PFSK-1 (cell line): Measurements from ENCODE around the gene FFAR4.

Experiments used
- FOXP2 ChIP-seq: optimal IDR thresholded peaks from 2 replicates; pipeline ENCODE3; 2011; ENCODE audit warnings: borderline replicate concordance, control low read depth, inconsistent platforms; ENCODE audit not compliant: insufficient read depth; ENCODE audit errors: extremely low read length, extremely low read depth
- POLR2AphosphoS5 ChIP-seq: IDR thresholded peaks from 2 replicates; pipeline ENCODE4 v1.6.1; 2012; ENCODE audit warnings: low read depth, mild to moderate bottlenecking, control low read depth, low read length, moderate library complexity
- SIN3A ChIP-seq: IDR thresholded peaks from 2 replicates; pipeline ENCODE4 v1.6.1; 2012; ENCODE audit warnings: mild to moderate bottlenecking, low read length, moderate library complexity, borderline replicate concordance; ENCODE audit not compliant: insufficient read depth
- TAF1 ChIP-seq: IDR thresholded peaks from 2 replicates; pipeline ENCODE4 v1.6.1; 2012; ENCODE audit warnings: low read length, control low read depth, borderline replicate concordance; ENCODE audit not compliant: insufficient read depth
- TF ChIP-seq, protein P1 (sequence below), 2 experiments: IDR thresholded peaks; 2 replicates each; pipeline versions ENCODE4 v1.6.1 to v1.8.0; 2011 to 2012; ENCODE audit warnings: low read depth in 2 of 2, low read length in 2 of 2, control low read depth in 1 of 2, inconsistent platforms in 1 of 2, mild to moderate bottlenecking in 1 of 2, moderate library complexity in 1 of 2; ENCODE audit not compliant: insufficient read depth in 1 of 2

The FFAR4 gene

DNA sequence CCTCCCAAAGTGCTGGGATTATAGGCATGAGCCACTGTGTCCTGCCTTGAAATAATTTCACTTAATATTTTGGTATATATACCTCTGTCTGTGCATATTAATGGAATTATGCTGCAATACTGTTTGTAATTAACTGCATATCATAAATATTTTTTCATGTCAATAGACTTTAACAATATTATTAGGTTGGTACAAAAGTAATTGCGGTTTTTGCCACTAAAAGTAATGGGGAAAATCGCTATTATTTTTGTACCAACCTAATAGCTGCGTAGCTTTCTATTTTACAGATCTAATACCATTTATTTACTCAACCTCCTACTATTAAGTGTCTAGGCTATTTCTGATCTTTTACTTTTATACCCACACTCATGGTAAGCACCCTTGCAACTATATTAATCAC is 42.0 kb downstream of the FFAR4 start:
- TF ChIP-seq TAF1, result no peak
- TF ChIP-seq POLR2AphosphoS5, result no peak
- no peak for TF ChIP-seq FOXP2

DNA sequence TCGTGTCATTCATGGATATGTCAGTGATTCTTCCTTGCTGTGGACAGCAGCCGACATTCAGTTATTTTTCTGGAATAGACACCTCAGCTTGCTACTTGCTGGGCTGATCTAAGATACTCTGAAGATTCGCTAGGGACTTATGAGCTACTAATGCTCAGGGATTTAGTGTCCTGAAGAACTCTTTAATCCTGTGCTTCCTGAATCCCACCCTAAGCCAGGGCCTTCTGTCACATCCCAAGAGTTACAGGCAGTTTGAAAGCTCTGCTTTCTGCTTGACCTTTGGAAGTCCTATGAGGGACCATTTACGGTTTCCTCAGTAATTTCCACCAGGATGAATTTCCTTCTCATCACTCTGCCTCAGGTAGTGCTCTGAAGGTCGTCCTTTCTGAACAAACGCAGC is 45.8 kb downstream of the FFAR4 start, which contains the start of gene PDE6C:
TSS of gene PDE6C (plus strand) at position 227 of the 400 bp plus-strand sequence. CDS start 189 bp downstream, outside the sequence.
- TF ChIP-seq POLR2AphosphoS5, result no peak
- TF ChIP-seq, protein P1, sequence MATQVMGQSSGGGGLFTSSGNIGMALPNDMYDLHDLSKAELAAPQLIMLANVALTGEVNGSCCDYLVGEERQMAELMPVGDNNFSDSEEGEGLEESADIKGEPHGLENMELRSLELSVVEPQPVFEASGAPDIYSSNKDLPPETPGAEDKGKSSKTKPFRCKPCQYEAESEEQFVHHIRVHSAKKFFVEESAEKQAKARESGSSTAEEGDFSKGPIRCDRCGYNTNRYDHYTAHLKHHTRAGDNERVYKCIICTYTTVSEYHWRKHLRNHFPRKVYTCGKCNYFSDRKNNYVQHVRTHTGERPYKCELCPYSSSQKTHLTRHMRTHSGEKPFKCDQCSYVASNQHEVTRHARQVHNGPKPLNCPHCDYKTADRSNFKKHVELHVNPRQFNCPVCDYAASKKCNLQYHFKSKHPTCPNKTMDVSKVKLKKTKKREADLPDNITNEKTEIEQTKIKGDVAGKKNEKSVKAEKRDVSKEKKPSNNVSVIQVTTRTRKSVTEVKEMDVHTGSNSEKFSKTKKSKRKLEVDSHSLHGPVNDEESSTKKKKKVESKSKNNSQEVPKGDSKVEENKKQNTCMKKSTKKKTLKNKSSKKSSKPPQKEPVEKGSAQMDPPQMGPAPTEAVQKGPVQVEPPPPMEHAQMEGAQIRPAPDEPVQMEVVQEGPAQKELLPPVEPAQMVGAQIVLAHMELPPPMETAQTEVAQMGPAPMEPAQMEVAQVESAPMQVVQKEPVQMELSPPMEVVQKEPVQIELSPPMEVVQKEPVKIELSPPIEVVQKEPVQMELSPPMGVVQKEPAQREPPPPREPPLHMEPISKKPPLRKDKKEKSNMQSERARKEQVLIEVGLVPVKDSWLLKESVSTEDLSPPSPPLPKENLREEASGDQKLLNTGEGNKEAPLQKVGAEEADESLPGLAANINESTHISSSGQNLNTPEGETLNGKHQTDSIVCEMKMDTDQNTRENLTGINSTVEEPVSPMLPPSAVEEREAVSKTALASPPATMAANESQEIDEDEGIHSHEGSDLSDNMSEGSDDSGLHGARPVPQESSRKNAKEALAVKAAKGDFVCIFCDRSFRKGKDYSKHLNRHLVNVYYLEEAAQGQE (IDR thresholded peaks at IDR 0.05; ENCODE audit: insufficient read depth in 1 of 2, low read depth in 2 of 2, low read length in 2 of 2), result no peak

DNA sequence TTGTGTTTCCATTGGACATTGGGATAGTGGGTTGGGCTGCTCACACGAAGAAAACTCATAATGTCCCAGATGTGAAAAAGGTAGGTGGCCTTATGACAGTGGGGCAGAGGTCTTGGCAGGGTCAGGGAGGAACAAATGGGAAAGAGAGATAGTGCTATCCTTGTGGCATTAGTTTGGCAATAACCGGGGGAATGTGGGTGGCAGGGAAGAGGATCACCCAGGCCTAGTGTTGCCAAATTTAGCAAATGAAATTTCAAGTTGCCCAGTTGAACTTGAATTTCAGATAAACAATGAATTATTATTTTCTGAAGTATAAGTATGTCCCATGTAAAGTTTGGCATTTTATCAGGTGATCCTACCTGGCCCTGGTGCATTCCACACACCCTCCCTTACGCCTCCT is 46.7 kb downstream of the FFAR4 start:
- TF ChIP-seq FOXP2 (no peak), TAF1 (no peak), SIN3A (no peak), POLR2AphosphoS5 (no peak)
- TF ChIP-seq, protein P1 (IDR thresholded peaks at IDR 0.05; ENCODE audit: insufficient read depth in 1 of 2, low read depth in 2 of 2, low read length in 2 of 2), result no peak

DNA sequence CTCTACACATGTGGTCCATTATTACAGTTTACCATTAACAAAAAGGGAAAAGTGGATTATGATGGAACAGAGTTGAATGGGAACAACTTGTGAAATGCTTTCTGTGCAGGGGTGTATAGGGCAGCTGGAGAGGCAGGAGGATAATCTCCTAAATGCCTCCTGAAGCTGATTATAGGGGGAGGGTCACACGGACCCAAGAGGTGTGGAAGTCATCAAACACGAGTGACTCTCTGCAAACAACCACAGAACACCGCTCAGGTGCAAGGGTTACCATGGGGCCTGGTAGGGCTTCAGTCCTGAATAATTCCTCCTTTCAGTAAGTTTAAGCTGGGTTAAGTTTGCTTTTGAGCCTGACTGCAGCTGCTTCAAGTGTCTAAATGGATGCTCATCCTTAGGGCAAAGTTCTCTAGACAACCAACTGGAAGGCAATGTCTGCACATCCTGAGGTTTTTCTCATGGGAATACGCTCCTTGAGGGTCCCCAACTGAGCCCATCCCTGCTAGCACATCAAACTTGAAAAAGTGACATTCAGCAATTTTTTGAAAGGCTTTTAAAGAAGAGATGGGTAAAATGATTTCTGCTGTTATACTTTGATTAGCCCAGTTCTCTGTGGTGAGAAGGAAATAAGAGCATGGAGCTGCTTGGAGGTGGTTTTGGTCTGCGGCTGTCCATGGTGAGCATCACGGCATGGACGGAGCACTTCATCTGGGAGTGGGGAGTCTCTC is 47.8 kb downstream of the FFAR4 start:
- TF ChIP-seq SIN3A, result no peak
- TF ChIP-seq FOXP2, result no peak
- no peak for TF ChIP-seq TAF1
- no peak for TF ChIP-seq POLR2AphosphoS5
- TF ChIP-seq, protein P1 (IDR thresholded peaks at IDR 0.05; ENCODE audit: insufficient read depth in 1 of 2, low read depth in 2 of 2, low read length in 2 of 2), result no peak

DNA sequence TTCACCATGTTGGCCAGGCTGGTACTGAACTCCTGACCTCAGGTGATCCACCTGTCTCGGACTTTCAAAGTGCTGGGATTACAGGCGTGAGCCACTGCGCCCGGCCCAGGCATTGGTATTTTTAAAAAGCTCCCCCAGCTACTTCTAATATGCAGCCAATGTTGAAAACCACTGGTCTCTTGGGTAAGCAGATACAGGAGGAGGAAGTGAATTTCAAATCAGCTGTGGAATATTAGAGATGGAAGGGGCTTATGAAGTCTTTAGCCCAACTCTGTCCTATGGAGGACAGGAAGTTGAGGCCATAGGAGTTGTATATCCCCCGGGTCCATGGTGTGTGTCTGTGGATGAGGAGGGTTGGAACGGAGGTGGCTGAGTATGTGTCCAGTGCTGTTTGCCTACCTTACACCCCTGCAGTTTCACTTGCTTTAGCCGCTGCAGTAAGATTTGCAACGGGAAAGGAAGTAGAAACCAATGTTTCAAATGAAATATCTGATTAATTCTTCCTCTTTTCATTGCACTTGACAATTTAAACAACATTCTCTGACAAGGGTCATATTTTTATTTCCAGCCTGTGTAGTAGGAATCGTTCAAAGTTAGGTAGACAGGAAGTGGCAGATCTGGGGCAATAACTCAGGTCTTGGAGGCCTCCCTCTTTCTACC is 49.2 kb downstream of the FFAR4 start:
- TF ChIP-seq FOXP2 (no peak), POLR2AphosphoS5 (no peak)

DNA sequence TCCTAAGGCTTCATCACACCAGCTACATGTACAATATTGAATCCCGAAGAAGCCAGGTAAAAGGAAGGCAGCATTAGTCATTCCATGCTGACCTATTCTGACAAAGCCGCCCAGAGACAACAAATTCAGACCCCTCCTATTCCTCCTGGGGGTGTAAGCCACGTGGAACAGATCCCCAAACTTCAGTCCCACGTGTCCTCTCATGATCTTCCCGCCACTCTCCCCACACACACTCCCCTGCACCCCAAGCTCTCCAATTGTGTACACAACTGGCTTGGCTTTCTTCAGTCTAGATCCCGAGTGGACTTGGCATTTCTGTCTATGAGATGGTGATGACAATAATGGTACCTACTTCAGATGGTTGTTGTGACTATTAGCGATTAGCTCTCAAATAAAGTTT is 54.5 kb downstream of the FFAR4 start:
- TF ChIP-seq, protein P1 (IDR thresholded peaks at IDR 0.05; ENCODE audit: insufficient read depth in 1 of 2, low read depth in 2 of 2, low read length in 2 of 2), result no peak
- TF ChIP-seq POLR2AphosphoS5 (no peak), FOXP2 (no peak), SIN3A (no peak), TAF1 (no peak)
